ENCODE results near the gene GUCY1B1.
"Not testable (repeated sequence)": the region's sequence is repeated elsewhere in the genome, so short reads cannot be mapped to it uniquely, and the experiment has no call there.

The GUCY1B1 gene

DNA sequence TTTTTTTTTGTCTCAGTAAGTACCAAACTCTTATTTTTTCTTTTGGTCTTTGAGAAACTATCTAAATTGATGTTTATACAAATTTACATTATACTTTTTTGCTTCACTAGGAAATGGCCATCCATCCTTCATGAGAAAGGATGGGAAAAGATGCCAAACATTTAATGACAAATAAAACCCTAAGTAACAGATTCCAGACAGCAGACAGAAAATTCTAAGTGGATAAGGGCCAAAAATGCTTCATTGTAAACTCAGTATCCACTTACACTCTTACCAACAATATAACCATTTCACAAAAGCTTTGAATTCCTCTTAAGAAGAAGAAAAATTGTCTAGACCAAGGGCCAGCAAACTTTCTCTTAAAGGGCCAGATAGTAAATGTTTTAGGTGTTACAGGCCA, 3.5 kb downstream of the GUCY1B1 start:
- DNase-seq (ENCODE audit: low spot score), result no peak

GRCh38 chr4:155763551-155763950, 4.7 kb downstream of the GUCY1B1 start:
- no peak for DNase-seq (ENCODE audit: low spot score)

- no peak for DNase-seq (ENCODE audit: low spot score)
Observed at GRCh38 chr4:155765149-155765548, 6.3 kb downstream of the GUCY1B1 start.

- DNase-seq (ENCODE audit: low spot score), result no peak
Observed at GRCh38 chr4:155766622-155767021, 7.8 kb downstream of the GUCY1B1 start.

GRCh38 chr4:155768370-155768769, 9.5 kb downstream of the GUCY1B1 start:
- no peak for DNase-seq (ENCODE audit: low spot score)

DNA sequence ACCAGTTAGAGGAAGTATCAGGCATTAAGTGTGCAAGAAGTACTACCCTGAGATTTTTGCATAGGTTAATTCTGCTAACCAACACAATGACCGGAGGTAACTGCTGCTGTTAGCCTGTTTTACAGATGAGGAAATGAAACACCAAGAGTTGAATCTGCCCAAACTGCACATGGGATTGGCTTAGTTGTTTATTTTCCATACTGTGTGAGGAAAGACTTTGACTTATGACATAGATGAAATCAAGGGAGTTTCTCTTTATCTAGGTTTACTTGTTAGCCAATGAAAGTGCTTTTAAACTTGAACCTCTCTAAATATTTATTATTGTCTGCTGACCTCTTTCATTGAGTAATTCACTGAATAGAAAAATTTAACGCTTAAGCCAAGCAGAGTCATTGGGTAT, 10.3 kb downstream of the GUCY1B1 start:
- no peak for DNase-seq (ENCODE audit: low spot score)

- DNase-seq (ENCODE audit: low spot score), result peak; percentile 7
Observed at GRCh38 chr4:155772459-155773195, 13.8 kb downstream of the GUCY1B1 start.

DNA sequence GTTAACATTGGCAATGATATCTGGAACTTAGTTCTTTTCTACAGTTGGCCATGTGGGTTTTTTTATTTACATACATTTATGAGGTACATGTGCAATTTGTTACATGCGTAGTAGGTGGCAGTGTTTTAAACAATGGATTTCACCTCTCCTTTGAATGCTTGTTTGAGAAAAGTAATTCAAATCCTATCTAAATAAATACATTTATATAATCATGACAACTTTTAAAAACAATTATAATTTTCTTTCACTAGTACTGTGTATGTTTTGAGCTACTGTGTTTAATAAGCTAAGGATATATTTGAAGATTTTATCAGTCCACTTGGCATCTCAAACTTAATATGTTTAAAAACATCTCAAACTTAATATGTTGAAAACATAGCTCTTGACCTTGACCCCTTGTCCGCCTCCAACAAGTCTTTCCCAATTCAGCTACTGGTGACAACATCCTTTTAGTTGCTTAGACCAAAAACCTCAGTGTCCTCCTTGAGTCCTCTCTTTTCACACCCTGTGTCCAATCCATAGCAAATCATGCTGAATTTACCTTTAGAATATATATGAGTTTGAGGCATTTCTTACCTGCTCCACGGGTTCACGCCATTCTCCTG, 14.5 kb downstream of the GUCY1B1 start:
- DNase-seq (ENCODE audit: low spot score), result no peak

DNA sequence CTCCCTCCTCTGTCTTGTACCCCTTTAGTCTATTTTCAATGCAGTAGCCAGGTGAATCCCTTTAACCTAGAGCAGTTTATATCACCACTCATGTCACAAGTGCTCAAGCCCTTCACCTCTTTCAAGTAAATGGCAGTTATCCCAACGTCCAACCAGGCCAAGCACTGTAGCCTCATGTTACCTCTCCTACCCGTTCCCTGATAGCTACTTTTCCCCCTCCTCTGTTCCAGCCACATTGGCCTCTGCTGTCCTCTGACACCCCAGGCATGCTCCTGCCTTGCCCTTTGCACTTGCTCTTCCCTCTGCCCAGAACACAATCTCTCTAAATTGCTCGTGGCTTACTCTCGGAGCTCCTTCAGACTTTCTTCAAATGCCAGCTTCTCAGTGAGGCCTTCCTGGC, 15.2 kb downstream of the GUCY1B1 start:
- no peak for DNase-seq (ENCODE audit: low spot score)

GRCh38 chr4:155777971-155778735, 19.3 kb downstream of the GUCY1B1 start:
- no peak for DNase-seq (ENCODE audit: low spot score)

DNA sequence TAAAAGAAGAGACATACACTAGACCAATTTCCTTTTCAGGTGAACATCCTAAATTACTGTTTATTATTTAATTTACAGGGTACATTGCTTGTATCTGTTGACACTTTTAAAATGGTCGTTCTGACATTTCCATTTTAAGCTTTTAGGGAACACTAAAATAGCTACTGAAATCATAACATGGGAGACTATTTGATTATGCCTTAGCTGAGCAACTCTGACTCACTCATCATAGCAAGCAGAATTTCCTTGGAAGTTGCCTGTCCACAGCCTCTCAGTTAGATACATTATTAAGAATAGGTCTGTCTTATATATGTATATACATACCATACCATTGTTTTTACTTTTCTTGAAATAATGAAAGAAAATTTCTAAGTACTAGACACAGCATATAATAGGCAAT, 22.0 kb downstream of the GUCY1B1 start:
- no peak for DNase-seq (ENCODE audit: low spot score)

DNA sequence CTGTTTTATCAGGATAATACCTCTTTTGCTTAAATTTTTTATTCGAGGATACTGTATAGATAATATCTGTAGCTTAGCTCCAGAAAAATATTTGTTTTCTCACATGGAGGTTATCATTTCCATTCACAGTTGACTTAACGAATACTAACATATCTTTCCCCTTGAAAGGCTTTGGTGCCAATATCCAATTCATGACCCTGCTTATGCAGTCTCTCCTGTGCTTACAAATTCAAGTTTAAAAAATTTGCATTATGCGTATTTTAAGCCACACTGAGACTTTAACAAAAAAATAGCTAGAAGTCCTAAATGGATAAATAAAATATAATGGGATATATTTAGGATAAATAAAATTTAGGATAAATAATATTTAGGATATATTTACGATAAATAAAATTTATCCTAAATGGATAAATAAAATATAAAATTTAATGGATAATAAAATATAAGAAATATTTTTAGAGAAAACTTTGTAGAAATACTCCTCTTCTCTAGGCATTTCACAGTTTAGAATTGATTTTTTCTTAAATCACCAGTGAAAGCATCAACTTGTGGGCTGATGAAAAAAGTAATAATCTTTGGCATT, 22.5 kb downstream of the GUCY1B1 start:
- DNase-seq (ENCODE audit: low spot score), result no peak

DNA sequence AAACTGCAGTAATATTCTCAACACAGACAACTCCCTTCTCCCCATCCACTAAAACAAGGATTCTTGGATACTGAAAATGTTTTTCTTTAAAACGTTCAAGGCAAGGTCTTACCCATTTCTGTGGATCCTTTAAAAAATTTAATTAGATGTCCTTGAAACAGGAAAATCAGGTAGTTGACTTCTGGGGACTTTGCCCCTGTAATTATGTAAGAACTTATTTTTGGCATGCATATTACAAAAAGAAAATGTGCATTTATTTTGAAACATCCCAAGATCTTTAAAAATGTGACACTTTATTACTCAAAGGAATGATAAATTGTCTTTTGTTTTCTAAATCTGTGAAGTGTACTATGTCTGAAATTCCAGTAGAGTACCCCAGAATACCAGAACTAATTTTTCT, 25.8 kb downstream of the GUCY1B1 start:
- DNase-seq (ENCODE audit: low spot score), result no peak

- no peak for DNase-seq (ENCODE audit: low spot score)
Observed at GRCh38 chr4:155785828-155786227, 27.0 kb downstream of the GUCY1B1 start.

DNA sequence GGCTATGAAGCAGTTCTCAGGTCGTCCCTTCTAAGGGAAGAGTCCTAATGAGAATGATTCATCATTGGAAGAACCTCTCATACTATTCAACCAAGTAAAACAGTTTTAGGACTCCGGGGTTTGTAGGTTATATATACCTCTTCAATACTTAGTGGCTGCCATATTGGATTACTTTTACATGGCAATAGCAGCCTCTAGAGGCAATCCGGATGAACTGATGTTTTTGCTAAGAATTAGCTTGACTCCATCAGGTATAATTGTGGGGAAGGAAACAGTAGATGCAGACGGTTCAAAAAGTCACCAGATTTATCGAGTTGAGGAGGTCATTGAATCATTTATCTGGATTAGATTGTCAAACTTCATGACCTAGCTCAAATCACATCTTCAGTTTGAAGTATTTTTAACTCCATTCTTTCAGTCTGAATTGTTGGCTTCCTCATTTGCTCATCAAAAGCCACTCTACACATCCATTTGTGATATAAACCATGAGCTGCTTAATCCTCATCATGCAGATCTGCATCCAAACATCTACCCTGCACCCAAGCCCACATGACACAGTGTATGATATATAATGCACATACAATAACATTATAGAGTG, 28.4 kb downstream of the GUCY1B1 start:
- DNase-seq (ENCODE audit: low spot score), result peak; percentile 49

DNA sequence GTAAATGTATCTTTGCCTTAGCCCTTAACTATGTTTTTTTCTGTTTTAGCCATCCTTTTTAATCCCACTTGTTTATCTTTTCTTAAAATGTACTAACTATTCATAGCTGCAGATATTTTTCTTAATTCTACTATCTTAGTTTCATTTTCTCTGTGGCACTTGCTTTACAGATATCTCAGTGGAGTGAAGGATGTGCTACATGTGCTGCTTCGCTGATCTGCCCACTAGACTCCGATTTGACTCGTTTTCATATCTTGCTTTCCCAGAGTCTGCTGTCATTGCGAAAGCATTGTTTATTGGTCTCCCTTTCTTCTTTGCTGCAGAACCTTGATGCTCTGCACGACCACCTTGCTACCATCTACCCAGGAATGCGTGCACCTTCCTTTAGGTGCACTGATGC, 30.6 kb downstream of the GUCY1B1 start:
- DNase-seq (ENCODE audit: low spot score), result no peak

- DNase-seq (ENCODE audit: low spot score), result no peak
Observed at GRCh38 chr4:155789982-155790381, 31.2 kb downstream of the GUCY1B1 start.

GRCh38 chr4:155794589-155795236, 35.9 kb downstream of the GUCY1B1 start:
- DNase-seq (ENCODE audit: low spot score), result no peak

GRCh38 chr4:155795991-155796390, 37.2 kb downstream of the GUCY1B1 start:
- DNase-seq (ENCODE audit: low spot score), result peak; percentile 37

GRCh38 chr4:155797581-155797980, 38.8 kb downstream of the GUCY1B1 start:
- not testable (repeated sequence) for DNase-seq (ENCODE audit: low spot score)

DNA sequence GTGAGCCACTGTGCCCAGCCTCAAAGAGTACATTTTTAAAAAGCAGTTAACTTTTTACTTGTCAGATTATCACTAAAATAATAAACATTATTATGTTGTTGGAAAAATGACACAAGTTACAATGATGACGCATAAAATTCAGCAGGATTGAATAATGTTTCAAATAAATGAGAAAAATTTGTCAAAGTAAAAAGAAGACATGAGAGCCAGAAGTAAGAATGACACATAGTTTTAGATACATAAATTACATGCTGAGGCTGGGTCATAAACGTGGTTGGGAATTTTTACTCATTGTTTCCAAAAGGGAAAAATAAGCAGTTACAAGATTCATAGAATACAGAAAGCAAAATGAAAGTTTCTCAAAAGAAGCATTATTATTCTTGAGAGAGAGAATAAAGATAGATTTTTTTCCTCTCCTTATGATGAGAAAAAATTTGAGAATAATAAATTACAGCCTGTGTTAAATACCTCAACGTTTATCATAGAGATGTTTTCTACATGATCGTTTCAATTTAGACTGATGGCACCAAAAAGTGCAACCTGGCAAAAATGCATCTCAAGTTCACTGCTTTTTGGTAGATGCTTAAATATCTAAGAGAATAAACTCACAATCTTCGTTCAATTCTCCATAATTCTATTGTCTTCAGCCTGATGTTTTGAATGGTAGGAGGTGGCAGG, 40.4 kb downstream of the GUCY1B1 start:
- DNase-seq (ENCODE audit: low spot score), result no peak

Measured in iPS-NIHi11 (cell line).